Calu3 (cell line): ENCODE results near the gene NCOA1. TPM values are rescaled to one million over a fixed set of nuclear protein-coding genes. Genes with fewer than 3 reads are reported as not detected.

Experiments used
- BruUV-seq: library from RNA; stranded (reverse); fragments of 400-500 nt; replicated peaks from 2 replicates; lab custom pipeline; 2021; lab: Mats Ljungman, UMichigan
- CTCF ChIA-PET: fragments of 300-600 bp; sonication (Branson Sonifier 250); formaldehyde crosslinking; loops from one replicate; lab custom pipeline; 2022; ENCODE audit warnings: antibody characterized with exemption; lab: Charles Lee
- DNase-seq: peaks from one replicate; pipeline ENCODE4 v3.0.0; 2022
- H3K27ac Mint-ChIP-seq: one replicate; pipeline ENCODE4 v1.8.0; 2022; ENCODE audit warnings: mixed read lengths; ENCODE audit not compliant: unreplicated experiment
- H3K27me3 Mint-ChIP-seq: one replicate; pipeline ENCODE4 v1.8.0; 2022; ENCODE audit warnings: mixed read lengths; ENCODE audit not compliant: unreplicated experiment
- H3K36me3 Mint-ChIP-seq: one replicate; pipeline ENCODE4 v1.8.0; 2022; ENCODE audit warnings: mild to moderate bottlenecking, moderate library complexity, mixed read lengths; ENCODE audit not compliant: insufficient read depth, unreplicated experiment
- H3K4me1 Mint-ChIP-seq: one replicate; pipeline ENCODE4 v1.8.0; 2022; ENCODE audit warnings: mild to moderate bottlenecking, low read depth, mixed read lengths; ENCODE audit not compliant: unreplicated experiment
- H3K4me3 Mint-ChIP-seq: one replicate; pipeline ENCODE4 v1.8.0; 2022; ENCODE audit warnings: mild to moderate bottlenecking, low read depth, moderate library complexity, mixed read lengths; ENCODE audit not compliant: unreplicated experiment
- H3K9me3 Mint-ChIP-seq: one replicate; pipeline ENCODE4 v1.8.0; 2022; ENCODE audit warnings: low read depth, mixed read lengths; ENCODE audit not compliant: unreplicated experiment
- CTCF ChIP-seq: fragments of 200-600 bp; IDR thresholded peaks from one replicate; pipeline ENCODE4 v1.8.0; 2022; ENCODE audit warnings: antibody characterized with exemption; ENCODE audit not compliant: unreplicated experiment
- intact Hi-C: fragments of 100-400 bp; cut with micrococcal nuclease; formaldehyde crosslinking; loops from one replicate; pipeline ENCODE4 v1.10.0; 2022; ENCODE audit not compliant: unreplicated experiment
- total RNA-seq: library from RNA; stranded (reverse); gene quantifications from 2 replicates; pipeline ENCODE4 v1.2.3, GENCODE V29; 2022

The NCOA1 gene
- total RNA-seq, 1 experiment from 2014 or later: 14.8 TPM

- no peak for DNase-seq
- no TSS peak for BruUV-seq
- Mint-ChIP-seq H3K36me3 (no peaks in the 10 kb centered on the region), H3K27ac (no peak overlapping the region), H3K4me3 (no peak overlapping the region), H3K9me3 (no peaks in the 10 kb centered on the region), H3K4me1 (no peaks in the 10 kb centered on the region), H3K27me3 (no peaks in the 10 kb centered on the region)
- CTCF ChIA-PET: no interaction called here
- TF ChIP-seq CTCF: no peak
- intact Hi-C loops: no loop called here
Measured at GRCh38 chr2:24725956-24726355, 234.9 kb downstream of the NCOA1 start.

- intact Hi-C loops: no loop called here
- H3K27ac Mint-ChIP-seq: no peak overlapping the region
- BruUV-seq: no TSS peak
- H3K36me3 Mint-ChIP-seq: no peaks in the 10 kb centered on the region
- H3K9me3 Mint-ChIP-seq: no peaks in the 10 kb centered on the region
- no peaks in the 10 kb centered on the region for H3K4me1 Mint-ChIP-seq
- no peaks in the 10 kb centered on the region for H3K27me3 Mint-ChIP-seq
- no peak for TF ChIP-seq CTCF
- CTCF ChIA-PET: interaction anchor here (0.5 to 0.7 kb wide), 3 partner anchors 9 to 128 kb away, joined by 4 to 5 read pairs (median 5); no protein-coding TSS in a partner anchor
- DNase-seq: no peak
- H3K4me3 Mint-ChIP-seq: no peak overlapping the region
Measured at GRCh38 chr2:24730481-24730880, 239.4 kb downstream of the NCOA1 start.

- Mint-ChIP-seq H3K4me3 (no peak overlapping the region), H3K27ac (no peak overlapping the region), H3K27me3 (no peaks in the 10 kb centered on the region), H3K4me1 (no peaks in the 10 kb centered on the region), H3K36me3 (no peaks in the 10 kb centered on the region), H3K9me3 (no peaks in the 10 kb centered on the region)
- no TSS peak for BruUV-seq
- no peak for DNase-seq
- CTCF ChIA-PET: interaction anchor here (0.5 to 0.7 kb wide), 3 partner anchors 10 to 127 kb away, joined by 4 to 5 read pairs (median 5); no protein-coding TSS in a partner anchor
- intact Hi-C loops: no loop called here
- TF ChIP-seq CTCF: no peak
Measured at GRCh38 chr2:24731040-24731439, 240.0 kb downstream of the NCOA1 start.

- DNase-seq: no peak
- H3K36me3 Mint-ChIP-seq: no peaks in the 10 kb centered on the region
- H3K27me3 Mint-ChIP-seq: no peaks in the 10 kb centered on the region
- no peaks in the 10 kb centered on the region for H3K9me3 Mint-ChIP-seq
- no peak for TF ChIP-seq CTCF
- CTCF ChIA-PET: no interaction called here
- H3K4me1 Mint-ChIP-seq: no peaks in the 10 kb centered on the region
- no peak overlapping the region for H3K4me3 Mint-ChIP-seq
- no peak overlapping the region for H3K27ac Mint-ChIP-seq
- no TSS peak for BruUV-seq
- intact Hi-C loops: no loop called here
Measured at GRCh38 chr2:24731923-24732322, 240.9 kb downstream of the NCOA1 start.
